Ishikawa (cell line): ENCODE results near the gene WDR43.

ENCODE experiments used
- CEBPB ChIP-seq: IDR thresholded peaks from 2 replicates; pipeline ENCODE4 v1.6.1; 2012
- CREB1 ChIP-seq: IDR thresholded peaks from 2 replicates; pipeline ENCODE4 v1.6.1; 2012; ENCODE audit warnings: low read depth
- EGR1 ChIP-seq: IDR thresholded peaks from 2 replicates; pipeline ENCODE4 v1.6.1; 2012
- EP300 ChIP-seq: IDR thresholded peaks from 2 replicates; pipeline ENCODE4 v1.6.1; 2012; ENCODE audit warnings: borderline replicate concordance
- FOXM1 ChIP-seq: IDR thresholded peaks from 2 replicates; pipeline ENCODE4 v1.6.1; 2012; ENCODE audit warnings: low read depth, borderline replicate concordance
- MAX ChIP-seq: IDR thresholded peaks from 2 replicates; pipeline ENCODE4 v1.6.1; 2012
- NFIC ChIP-seq: IDR thresholded peaks from 2 replicates; pipeline ENCODE4 v1.6.1; 2012
- RAD21 ChIP-seq: IDR thresholded peaks from 2 replicates; pipeline ENCODE4 v1.6.1; 2012; ENCODE audit warnings: low read depth
- REST ChIP-seq: IDR thresholded peaks from 2 replicates; pipeline ENCODE4 v1.6.1; 2012; ENCODE audit warnings: low read depth, mild to moderate bottlenecking
- TAF1 ChIP-seq: IDR thresholded peaks from 2 replicates; pipeline ENCODE4 v1.6.1; 2012; ENCODE audit warnings: low read depth, mild to moderate bottlenecking
- TCF12 ChIP-seq: IDR thresholded peaks from 2 replicates; pipeline ENCODE4 v1.6.1; 2012; ENCODE audit warnings: low read depth
- TEAD4 ChIP-seq: IDR thresholded peaks from 2 replicates; pipeline ENCODE4 v1.6.1; 2012
- USF1 ChIP-seq: IDR thresholded peaks from 2 replicates; pipeline ENCODE4 v1.6.1; 2012
- YY1 ChIP-seq: IDR thresholded peaks from 2 replicates; pipeline ENCODE4 v1.6.1; 2012; ENCODE audit warnings: low read depth
- ZBTB7A ChIP-seq: IDR thresholded peaks from 2 replicates; pipeline ENCODE4 v1.6.1; 2012; ENCODE audit warnings: low read depth

WDR43 gene

GRCh38 chr2:28930205-28930604, 35.7 kb downstream of the WDR43 start:
- TF ChIP-seq USF1, result no peak
- no peak for TF ChIP-seq REST
- no peak for TF ChIP-seq EGR1
- no peak for TF ChIP-seq TEAD4
- no peak for TF ChIP-seq ZBTB7A
- no peak for TF ChIP-seq EP300
- TF ChIP-seq CREB1, result no peak
- no peak for TF ChIP-seq CEBPB
- no peak for TF ChIP-seq NFIC
- no peak for TF ChIP-seq YY1
- no peak for TF ChIP-seq FOXM1
- no peak for TF ChIP-seq MAX
- TF ChIP-seq TAF1, result no peak
- TF ChIP-seq TCF12, result no peak
- no peak for TF ChIP-seq RAD21

DNA sequence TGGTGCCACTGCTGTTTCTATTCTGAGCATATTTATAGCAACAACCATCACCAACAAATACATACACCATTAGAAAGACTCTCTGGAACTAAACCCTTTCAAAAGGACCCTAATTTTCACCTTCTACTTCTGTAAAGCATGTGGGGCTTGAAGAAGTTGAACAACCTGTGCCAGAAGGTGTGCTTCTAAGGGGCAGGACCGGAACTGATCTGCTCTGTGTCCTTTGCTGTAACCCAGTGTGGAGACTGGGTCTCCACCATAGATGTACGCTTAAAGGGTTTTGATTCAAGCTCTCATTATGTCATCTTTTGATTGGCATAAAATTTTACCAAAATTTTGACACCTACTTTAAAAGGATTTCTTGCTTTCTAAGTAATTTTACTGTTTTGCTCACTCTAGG, 40.3 kb downstream of the WDR43 start:
- no peak for TF ChIP-seq CREB1
- no peak for TF ChIP-seq YY1
- no peak for TF ChIP-seq MAX
- no peak for TF ChIP-seq TAF1
- no peak for TF ChIP-seq REST
- TF ChIP-seq ZBTB7A, result no peak
- TF ChIP-seq TCF12, result no peak
- TF ChIP-seq EGR1, result no peak
- no peak for TF ChIP-seq RAD21
- no peak for TF ChIP-seq FOXM1
- TF ChIP-seq EP300, result no peak
- TF ChIP-seq NFIC, result no peak
- no peak for TF ChIP-seq CEBPB
- TF ChIP-seq TEAD4, result no peak
- no peak for TF ChIP-seq USF1

- TF ChIP-seq TCF12, result no peak
- TF ChIP-seq TEAD4, result no peak
- TF ChIP-seq EGR1, result no peak
- TF ChIP-seq CREB1, result no peak
- TF ChIP-seq MAX, result no peak
- TF ChIP-seq ZBTB7A, result no peak
- no peak for TF ChIP-seq REST
- no peak for TF ChIP-seq RAD21
- TF ChIP-seq NFIC, result no peak
- no peak for TF ChIP-seq CEBPB
- TF ChIP-seq YY1, result no peak
- no peak for TF ChIP-seq EP300
- TF ChIP-seq TAF1, result no peak
These were observed 46.5 kb downstream of the WDR43 start for GRCh38 chr2:28941008-28941407.

DNA sequence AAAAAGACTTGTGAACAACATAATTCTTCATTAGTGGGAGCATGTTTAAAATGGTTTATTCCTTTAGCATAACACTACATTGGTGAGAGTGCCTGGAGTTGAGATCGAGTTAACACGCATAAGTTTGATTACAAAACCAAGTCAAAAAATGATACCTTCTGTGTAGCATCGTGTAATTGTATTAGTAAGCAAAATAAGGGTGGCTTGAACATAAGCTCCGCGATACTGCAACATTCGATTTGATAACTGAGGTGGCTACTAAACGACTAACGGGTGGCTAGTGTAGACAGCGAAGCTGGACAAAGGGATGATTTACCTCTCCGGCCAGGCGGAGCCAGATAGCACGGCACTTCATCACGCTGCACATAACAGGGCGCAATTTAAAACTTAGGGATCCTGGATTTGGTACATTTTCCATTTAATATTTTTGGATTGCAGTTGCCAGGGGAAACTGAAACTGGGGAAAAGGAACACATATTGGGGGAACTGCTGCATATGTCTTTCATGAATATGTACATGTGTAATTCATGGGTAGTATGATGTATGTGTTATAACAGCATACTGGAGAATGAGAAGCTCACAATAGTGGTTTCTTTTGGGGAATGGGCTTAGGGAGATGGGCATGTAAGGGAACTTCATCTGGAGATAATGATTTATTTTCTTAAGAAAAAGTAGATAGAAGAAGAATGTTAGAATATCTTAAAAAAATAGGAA, 50.2 kb downstream of the WDR43 start:
- TF ChIP-seq ZBTB7A, result no peak
- no peak for TF ChIP-seq REST
- TF ChIP-seq MAX, result no peak
